ENCODE measurements around the gene CXCL3. TPM values are rescaled to one million over a fixed set of nuclear protein-coding genes. Genes with fewer than 3 reads are reported as not detected.
A peak's percentile ranks its signal among the peaks of the same experiment; 100 is the strongest.

Gene CXCL3
- total RNA-seq, 6 experiments from 2014 or later, result 0.25 to 2.0 (median 0.62) TPM; not detected in 2

- Histone ChIP-seq H3K4me1 (no peaks in the 10 kb centered on the region), H3K36me3 (no peaks in the 10 kb centered on the region), H3K27me3 (no peaks in the 10 kb centered on the region), H3K9me3 (peaks cover 0 to 4% (median 0%) of the 10 kb centered on the region in 4 donors), H3K4me3 (no peak overlapping the region), H3K27ac (no peak overlapping the region)
- WGBS (ENCODE audit: insufficient coverage, low coverage, low lambda C conversion rate, missing lambda C conversion rate), result 69% methylated on average over 3 of the region's 3 CpGs
- no peak for ATAC-seq
- TF ChIP-seq CTCF (IDR thresholded peaks at IDR 0.05) (no peak), POLR2A (IDR thresholded peaks at IDR 0.05) (no peak)
- DNase-seq, result no peak
- intact Hi-C loops (cut with DNase I), result no loop called here
Observed at GRCh38 chr4:74044677-74045076, 6.2 kb upstream of the CXCL3 start.

- TF ChIP-seq CTCF (IDR thresholded peaks at IDR 0.05) (peak in 2 of 4 donors; percentile 14 to 34), POLR2A (IDR thresholded peaks at IDR 0.05) (no peak)
- Histone ChIP-seq H3K27ac (no peak overlapping the region), H3K9me3 (peaks cover 0 to 4% (median 0%) of the 10 kb centered on the region in 4 donors), H3K36me3 (no peaks in the 10 kb centered on the region), H3K27me3 (no peaks in the 10 kb centered on the region), H3K4me3 (no peak overlapping the region), H3K4me1 (no peaks in the 10 kb centered on the region)
- WGBS (ENCODE audit: insufficient coverage, low coverage, low lambda C conversion rate, missing lambda C conversion rate), result 36% methylated on average over 2 of the region's 2 CpGs
- DNase-seq, result peak in 1 of 3 donors; percentile 51
- intact Hi-C loops (cut with DNase I), result no loop called here
- ATAC-seq, result peak in 3 of 4 donors; percentile 21 to 35 (median 29)
Observed at GRCh38 chr4:74042681-74043080, 4.2 kb upstream of the CXCL3 start.

DNA sequence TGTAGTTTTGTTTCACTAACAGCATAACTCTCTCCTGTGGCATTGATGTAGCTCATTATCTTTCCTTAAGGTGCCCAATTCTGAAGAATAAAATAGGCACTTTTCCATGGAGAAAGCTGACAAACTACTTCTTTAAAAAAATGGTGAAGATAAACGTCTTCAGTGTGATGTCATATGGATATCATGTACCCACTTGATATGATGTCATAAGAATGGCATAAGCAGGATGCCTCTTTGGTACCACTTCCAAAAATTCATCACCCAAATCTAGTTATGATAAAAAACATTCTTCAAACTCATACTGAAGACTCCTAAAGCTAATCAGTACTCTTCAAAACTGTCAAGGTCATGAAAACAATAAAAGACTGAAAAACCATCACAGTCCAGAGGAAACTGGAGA, 2.9 kb upstream of the CXCL3 start:
- H3K27ac ChIP-seq, result no peak overlapping the region
- H3K9me3 ChIP-seq, result no peaks in the 10 kb centered on the region
- ATAC-seq, result no peak
- H3K36me3 ChIP-seq, result no peaks in the 10 kb centered on the region
- H3K4me1 ChIP-seq, result no peaks in the 10 kb centered on the region
- TF ChIP-seq POLR2A (IDR thresholded peaks at IDR 0.05) (no peak), CTCF (IDR thresholded peaks at IDR 0.05) (no peak)
- intact Hi-C loops (cut with DNase I), result no loop called here
- WGBS (ENCODE audit: insufficient coverage, low coverage, low lambda C conversion rate, missing lambda C conversion rate), result 20% methylated on average over 1 of the region's 1 CpG
- H3K4me3 ChIP-seq, result no peak overlapping the region
- DNase-seq, result no peak
- H3K27me3 ChIP-seq, result no peaks in the 10 kb centered on the region

- intact Hi-C loops (cut with DNase I), result no loop called here
- no peaks in the 10 kb centered on the region for H3K9me3 ChIP-seq
- no peaks in the 10 kb centered on the region for H3K27me3 ChIP-seq
- WGBS (ENCODE audit: insufficient coverage, low coverage, low lambda C conversion rate, missing lambda C conversion rate), result 3% methylated on average over 3 of the region's 4 CpGs
- H3K4me3 ChIP-seq, result peak overlapping the region; percentile 54 to 63 (median 62)
- no peak for TF ChIP-seq CTCF (IDR thresholded peaks at IDR 0.05)
- TF ChIP-seq POLR2A (IDR thresholded peaks at IDR 0.05), result no peak
- DNase-seq, result no peak
- no peaks in the 10 kb centered on the region for H3K4me1 ChIP-seq
- peak overlapping the region; percentile 35 to 49 (median 37) for H3K27ac ChIP-seq
- peak in 3 of 4 donors; percentile 4 to 25 (median 12) for ATAC-seq
- no peaks in the 10 kb centered on the region for H3K36me3 ChIP-seq
Observed at GRCh38 chr4:74039315-74039763, 850 bp upstream of the CXCL3 start.

DNA sequence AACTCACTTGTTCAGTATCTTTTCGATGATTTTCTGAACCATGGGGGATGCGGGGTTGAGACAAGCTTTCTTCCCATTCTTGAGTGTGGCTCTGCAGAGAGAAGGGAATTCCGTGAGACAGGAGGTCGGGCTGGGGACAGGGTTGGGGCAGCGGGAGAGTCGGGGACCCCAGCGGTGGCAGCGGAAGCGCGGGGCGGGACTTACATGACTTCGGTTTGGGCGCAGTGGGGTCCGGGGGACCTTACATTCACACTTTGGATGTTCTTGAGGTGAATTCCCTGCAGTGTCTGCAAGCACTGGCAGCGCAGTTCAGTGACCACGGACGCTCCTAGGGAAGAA, 434 bp downstream of the CXCL3 start:
- H3K27me3 ChIP-seq, result no peaks in the 10 kb centered on the region
- WGBS (ENCODE audit: insufficient coverage, low coverage, low lambda C conversion rate, missing lambda C conversion rate), result 6% methylated on average over 3 of the region's 17 CpGs
- no peak for ATAC-seq

More for the DNA sequence above, 434 bp downstream of the CXCL3 start:
- TF ChIP-seq POLR2A (IDR thresholded peaks at IDR 0.05) (no peak), CTCF (IDR thresholded peaks at IDR 0.05) (no peak)
- Histone ChIP-seq H3K27ac (peak overlapping the region in 2 of 3 donors; percentile 37 to 49), H3K9me3 (no peaks in the 10 kb centered on the region), H3K4me1 (no peaks in the 10 kb centered on the region), H3K4me3 (peak overlapping the region; percentile 54 to 63 (median 62)), H3K36me3 (no peaks in the 10 kb centered on the region)
- DNase-seq, result peak in 2 of 3 donors; percentile 23 to 54
- intact Hi-C loops (cut with DNase I), result no loop called here
